Kidney glomerular epithelial cell (primary cell): Measurements from ENCODE around the gene PARP12.

Source experiments
- DNase-seq: peaks from one replicate; lab custom pipeline; 2025; lab: John Stamatoyannopoulos, UW

Gene PARP12

DNA sequence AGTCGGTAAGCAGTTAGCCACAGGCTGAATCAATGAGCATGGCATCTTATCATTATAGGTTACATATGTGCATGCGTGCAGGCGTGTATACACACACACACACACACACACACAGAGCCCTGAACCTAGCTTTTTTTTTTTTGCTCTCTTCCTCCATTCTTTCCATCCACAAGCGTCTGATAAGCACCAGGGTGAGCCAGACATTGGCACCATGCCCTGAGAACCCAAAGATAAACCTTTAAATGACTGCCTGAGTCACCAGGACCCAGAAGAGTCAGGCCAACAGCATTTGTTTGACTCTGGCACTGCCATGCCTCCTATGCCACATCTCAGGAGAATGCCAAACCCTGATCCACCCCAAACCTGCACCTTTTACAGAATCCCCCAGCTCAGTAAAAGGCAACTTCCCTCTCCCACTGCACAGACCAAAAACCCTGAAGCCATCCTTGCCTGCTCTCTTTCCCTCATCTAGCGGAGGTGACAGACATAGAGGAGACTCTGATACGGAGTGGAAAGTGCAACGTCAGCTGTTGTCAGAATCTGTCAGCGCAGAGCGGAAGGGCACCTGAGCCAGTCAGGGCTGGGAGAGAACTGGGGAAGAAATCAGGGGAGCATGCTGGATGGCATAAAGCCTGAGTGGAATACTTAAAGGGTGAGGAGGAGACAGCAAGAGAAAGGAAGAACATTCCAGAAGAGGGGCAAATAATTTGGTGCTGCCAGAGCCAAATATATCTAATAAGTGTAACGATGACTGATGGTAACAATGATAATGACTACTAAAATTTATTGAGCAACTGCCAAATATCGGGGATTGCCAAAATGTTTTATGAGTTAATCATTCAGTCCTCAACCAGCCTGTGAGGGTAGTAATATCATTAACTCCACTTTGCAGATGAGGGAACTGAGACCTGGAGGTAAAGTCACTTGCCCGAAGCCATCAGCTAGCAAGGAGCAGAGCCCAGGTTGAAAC, 3.2 kb downstream of the PARP12 start:
- peak; percentile 71 for DNase-seq

DNA sequence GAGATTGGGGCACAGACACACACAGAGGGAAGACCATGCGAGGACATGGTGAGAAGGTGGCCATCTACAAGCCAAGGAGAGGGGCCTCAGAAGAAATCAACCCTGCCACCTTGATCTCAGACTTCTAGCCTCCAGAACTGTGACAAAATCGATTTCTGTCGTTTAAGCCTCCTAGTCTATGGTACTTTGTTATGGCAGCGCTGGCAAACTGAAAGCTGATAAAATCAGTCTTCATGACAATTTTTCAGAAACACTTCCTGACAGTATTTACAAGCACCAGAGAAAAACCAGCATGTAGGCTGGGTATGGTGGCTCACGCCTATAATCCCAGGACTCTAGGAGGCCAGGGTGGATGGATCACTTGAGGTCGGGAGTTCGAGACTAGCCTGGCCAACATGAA, 4.2 kb downstream of the PARP12 start:
- DNase-seq, result no peak

DNA sequence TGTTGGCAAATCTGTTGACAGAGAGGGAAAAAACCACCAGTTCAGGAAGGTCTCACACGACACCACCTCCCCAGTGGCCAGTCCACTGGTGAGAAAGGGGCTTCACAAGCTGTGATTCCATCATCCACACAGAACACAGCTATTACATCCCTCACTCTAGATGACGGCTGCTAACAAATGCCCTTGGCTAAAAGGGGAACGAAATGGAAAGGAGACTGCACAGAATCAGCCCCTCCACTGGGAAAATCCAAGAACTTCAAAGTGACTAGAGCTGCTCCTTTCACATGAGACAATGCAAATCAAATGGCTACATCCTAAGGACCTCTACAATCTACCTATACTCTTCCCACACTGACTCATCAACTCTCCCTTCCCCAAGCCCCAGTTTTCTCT, 5.6 kb downstream of the PARP12 start:
- no peak for DNase-seq

DNA sequence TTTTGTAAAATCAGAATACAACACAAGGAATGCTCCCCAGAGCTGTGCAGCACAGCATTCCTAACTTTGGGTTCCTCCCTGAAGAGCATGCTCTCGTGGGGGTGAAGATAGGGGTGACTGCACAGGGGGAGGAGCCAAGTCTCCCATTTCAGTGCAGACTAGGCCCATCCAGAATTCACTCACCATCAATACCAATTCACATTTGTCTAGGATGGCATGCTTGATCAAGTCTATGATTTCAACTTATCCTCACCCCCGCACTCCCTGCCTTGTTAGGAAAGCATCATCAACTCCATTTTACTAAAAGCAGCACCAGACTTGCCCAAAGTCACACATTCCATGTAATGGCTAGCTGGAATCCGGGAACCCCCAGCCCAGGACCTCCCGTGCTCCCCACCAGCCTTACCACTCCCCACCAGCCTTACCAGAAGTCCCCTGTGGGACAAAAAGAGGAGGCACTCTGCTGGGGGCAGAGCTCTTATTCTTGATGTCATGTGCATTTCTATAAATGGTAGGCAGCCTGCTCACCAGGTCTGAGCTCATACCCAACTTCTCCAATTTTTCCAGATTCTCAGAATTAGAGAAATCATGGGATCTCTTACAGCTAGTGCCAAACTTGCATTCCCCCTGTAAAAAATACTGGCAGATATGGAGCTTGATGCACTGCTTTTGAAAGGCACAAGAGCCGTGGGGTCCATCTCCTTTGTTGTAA, 6.2 kb downstream of the PARP12 start:
- no peak for DNase-seq

DNA sequence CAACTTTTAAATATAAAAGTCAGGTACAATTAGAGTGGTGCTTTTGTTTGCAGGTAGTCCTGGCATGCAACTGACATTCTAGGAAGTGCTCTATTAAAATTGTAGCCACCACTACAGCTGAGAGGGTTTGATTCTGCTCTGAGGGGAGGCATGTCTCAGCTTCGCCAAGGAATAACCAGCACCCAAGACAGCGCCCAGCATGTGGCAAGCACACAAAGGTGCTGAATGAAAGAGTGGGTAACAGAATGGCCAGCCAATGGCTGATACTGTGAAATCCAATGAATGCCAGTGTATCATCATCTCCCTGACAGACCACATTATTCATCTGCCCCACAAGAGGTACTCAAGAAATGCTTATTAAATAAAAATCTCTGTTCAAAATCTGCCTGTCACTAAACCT, 6.9 kb downstream of the PARP12 start:
- DNase-seq, result no peak

DNA sequence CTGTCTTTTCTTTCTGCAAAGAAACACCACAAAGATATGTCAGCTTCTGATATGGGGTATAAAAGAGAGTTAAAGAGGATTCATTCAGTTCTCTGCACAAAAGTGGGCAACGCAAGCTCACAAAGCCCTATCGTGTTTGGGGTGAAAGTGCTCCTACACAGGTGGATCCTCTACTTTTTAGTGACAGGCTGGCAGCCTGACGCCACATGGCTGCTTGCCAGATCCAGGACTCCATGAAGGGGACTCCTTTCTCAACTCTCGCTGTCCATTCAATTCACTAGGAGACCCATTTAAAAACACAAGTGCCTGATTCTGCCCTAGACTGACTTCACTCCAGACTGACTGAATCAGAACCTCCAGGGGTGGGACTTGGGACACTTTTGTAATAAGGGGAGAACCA, 8.0 kb downstream of the PARP12 start:
- no peak for DNase-seq

DNA sequence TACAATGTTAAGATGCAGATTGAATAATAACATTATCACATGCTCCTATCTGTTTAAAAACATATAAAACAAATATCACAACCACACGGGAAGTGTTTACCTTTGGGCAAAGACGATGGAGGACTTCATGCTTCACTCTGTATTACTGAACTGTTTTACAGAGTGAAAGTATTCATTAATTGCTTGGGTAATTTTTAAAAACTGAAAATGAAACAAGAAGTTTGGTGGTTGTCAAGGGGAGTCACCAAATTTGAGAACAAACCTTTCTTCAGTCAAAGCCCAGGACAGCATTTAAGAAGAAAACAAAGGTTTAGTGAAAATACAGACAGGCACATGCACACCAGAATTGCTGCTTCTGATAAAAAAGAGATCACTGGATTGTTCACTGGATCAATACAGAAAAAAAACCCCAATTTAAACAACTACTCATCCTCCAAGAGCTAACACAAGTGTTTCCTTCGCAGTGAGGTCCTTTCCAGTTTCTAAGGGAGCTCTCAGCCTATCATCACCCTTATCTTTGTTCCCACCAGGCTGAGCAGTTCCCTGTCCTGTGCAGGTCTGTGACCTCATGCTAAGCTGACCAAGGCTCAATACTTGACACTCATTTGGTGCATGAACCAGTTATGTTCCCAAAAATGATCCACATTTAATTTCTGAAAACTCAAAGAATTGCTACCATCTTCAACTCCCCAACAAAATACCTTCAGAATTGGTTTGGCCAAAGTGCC, 8.8 kb downstream of the PARP12 start:
- no peak for DNase-seq

DNA sequence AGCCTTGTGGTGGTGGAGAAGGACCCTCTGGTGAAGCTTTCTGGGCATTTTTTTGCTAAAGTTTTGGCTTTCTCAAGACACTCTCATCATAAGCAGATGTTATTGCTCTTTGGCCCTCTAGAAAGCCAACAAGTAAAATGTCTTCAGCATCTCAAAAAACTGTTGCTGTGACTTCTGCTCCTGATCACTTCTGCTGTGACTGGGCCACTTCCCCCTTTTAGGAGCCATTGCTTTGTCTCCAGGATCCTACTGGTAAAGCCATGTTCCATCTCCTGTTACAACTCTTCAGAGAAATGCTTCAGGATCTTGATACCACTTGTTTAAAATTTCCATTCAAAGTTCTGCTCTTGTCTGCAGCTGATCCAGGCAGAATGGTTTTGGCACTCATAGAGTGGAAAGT, 10.9 kb downstream of the PARP12 start:
- DNase-seq, result no peak

DNA sequence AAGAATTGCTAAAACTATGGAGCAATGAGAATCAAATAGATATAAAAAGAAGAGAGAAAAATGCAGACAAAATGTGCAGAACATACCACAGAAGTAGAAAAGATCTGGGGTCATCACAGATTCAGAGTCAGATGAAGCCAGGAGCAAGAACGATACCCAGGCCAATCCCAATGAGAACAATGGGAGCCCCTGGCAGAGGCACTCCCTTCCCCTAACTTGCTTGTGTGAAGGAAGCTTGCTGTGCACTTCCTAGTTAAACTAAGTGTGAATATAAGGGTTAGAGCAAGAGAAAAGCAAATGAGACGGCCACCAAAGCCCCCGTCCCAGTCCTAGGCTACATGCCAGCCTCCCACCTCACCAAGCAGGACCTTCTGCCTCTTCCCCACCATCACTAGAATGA, 12.7 kb downstream of the PARP12 start:
- DNase-seq, result no peak

DNA sequence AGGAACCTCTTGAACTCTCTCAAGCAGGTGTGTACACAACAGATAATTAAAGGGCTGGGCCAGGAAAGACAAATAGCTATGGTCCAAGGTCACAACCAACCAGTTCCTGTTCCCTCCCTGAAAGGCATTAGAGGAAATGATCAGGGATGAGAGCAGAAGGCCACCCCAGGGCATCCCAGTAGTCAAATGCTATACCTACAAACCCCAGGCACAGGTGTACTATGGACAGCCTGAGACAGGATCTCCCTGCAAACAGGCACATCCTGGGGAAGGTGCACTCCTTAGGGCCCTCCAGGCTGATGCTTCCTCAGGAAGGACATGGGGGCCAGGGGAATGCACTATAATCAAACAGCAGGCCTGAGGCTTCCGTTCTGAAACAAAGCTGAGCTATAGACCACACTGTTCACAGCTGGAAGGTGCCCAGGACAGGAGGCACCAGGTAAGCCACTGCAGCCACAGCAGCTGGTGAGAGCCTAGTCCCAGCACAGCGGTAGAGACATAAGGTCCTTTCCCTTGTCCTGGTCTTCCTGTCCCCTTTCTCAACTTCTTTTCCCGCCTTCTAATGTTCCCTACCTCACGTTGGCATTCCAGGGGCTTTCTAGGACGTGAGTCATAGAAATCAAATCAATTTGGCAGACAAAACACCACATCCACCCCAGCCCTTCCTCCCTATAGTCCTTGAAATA, 13.3 kb downstream of the PARP12 start:
- no peak for DNase-seq

DNA sequence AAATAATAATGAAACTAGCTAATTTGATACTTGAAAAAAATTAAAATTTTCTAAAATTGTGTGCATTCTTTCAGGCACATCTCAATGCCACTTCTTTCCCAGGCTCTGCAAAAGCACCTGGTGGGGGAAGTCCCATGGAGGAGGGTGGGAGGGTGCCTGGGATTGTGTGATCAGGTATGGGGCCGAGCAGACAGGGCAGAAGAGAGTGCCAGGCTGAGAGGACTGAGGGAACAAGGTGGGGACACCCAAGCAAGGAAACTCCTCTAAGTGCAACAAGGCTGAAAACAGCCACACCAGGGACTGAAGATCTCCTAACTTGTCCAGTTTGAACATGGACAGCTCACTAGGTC, 13.8 kb downstream of the PARP12 start:
- DNase-seq, result no peak

DNA sequence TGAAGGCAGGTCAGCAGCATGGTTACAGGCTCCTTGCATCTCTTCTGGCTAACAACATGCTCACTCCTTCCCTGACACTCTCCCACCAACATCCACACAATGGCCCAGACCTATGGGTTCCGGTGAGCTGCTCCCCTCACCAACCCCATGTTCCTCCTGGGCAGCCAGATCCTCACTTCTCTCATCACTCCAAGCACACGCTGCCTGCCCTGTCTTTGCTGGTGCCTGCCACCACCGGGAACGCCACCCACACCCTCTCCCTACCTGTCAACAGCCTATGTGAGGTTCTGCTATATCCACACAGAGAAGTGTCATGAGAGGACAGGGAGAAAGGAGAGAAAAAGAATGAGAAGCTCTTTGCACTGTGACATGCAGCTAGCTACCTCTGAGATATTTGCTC, 14.6 kb downstream of the PARP12 start:
- DNase-seq, result no peak

DNA sequence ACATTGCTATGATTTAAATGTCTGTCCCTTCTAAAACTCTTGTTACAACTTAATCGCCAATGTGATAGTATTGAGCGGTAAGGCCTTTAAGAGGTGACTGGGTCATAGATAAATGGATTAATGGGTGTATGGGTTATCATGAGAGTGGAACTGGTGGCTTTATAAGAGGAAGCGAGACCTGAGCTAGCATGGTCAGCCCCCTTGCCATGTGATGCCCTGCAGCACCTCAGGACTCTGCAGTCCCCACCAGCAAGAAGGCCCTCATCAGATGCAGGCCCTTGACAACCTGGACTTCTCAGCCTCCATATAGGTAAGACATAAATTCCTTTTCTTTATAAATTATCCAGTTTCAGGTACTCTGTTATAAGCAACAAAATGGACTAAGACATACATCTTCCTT, 15.6 kb downstream of the PARP12 start:
- DNase-seq, result no peak

DNA sequence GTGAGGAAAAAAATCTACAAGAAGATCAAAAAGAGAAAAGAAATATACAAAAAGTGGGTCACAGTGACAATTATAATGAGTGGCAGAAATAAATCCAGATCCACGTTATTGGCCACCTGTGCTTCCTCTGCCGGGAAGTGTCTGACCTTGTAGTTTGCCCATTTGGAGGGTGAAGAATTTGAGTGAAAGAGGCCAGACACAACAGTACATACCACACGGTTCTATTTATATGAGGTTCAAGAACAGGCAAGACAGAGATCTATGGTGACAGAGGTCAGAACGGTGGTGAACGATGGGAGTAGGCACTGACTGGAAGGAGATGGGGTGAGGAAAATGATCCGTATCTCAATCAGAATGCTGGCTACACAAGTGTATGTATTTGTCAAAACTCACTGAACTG, 17.1 kb downstream of the PARP12 start:
- no peak for DNase-seq

DNA sequence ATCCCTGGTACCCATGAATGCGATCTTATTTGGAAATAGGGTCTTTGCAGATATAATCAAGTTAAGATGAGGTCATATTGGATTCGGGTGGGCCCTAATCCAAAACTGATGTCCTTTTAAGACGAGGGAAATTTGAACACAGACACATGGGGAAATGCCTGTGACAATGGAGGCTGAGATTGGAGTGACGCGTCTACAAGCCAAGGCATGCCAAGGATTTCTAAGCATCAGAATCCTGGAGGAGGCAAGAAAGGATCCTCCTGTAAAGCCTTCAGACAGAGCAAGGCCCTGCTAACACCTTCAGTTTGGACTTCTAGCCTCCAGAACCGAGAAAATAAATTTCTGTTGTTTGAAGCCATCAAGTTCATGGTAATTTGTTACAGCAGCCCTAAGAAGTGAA, 18.5 kb downstream of the PARP12 start:
- no peak for DNase-seq

DNA sequence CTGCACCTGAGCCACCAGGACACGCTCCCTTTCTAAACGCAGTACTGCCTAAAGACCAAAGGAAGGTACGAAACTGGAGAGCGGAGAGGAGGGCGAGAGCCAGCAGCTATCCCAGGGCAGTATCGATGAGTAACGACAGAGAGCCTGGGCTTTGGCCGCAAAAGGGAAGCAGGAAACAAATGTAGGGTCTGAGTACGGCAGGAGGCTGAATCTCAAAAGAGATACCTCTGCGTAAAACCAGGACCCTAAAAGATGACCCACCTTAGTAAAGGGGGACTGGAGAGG, 20.4 kb downstream of the PARP12 start:
- DNase-seq, result no peak

DNA sequence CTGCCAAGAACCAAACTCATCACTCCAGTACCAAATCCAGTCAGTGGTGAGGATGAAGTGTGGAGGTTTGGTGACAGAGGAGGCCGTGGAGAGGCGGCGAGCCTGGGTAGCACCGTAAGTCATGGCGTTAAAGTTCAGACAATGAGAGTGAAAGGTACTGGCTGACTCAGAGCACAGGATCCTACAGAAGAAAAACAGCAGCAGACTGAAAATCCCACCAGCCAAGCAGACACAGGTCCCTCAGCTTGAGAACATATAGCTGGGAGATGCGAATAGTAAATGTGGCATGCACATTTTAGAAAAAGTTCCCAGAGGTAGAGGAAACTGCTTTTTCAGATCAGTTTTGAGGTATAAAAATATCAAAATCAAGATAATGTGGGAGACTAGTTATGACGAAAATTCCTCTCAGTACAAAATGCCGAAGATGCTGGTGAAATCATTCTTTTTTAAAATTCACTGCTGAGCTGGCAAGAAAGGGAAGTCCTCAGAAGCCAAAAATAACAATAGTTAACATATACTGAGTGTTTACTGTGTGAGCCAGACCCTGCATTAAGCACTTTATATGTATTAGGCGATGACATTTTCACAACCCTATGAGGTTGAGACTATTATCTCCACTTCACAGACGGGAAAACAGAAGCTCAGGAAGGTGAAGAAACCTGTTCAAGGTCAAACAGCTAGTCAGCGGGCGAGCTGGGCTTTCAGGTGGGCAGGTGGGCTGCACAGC, 20.9 kb downstream of the PARP12 start:
- DNase-seq, result no peak

DNA sequence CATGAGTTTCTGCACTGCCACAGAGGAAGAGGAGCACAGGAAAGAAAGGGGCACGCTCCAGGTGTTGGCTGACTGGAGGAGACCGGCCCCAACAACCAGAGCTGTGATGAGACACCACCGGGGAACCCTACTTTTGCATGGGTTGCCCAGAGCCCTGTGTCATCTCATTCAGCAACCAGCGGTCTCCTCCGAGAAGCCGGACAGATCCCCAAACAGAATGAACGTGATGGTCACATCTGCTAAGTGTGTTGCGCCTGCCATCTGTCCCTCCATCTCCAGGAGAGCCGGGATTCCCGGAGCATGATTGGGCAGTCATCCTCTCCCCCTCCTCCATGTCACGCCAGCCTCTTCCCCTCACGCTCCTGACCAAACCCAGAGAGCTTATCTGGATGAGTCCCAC, 22.9 kb downstream of the PARP12 start:
- DNase-seq, result no peak

DNA sequence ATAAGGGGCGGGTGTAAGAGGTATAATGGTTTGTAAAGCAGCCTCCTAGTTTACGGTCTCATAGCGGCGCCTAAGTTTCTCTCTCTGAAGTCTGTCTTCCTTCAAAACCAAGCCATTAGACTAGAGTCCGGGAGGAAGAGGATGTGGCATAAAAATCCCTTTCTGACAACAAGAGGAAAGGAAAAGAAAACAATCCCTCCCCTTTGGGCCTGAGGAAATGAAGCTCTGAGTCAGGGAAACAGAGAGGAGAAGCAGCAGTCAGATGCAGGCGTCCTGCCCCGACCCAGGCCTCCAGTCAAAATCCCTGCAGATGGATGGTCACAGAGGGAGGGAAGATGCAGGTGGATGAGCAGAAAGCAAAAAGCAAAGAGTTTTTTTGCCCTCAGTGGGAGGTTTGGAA, 23.7 kb downstream of the PARP12 start:
- no peak for DNase-seq

DNA sequence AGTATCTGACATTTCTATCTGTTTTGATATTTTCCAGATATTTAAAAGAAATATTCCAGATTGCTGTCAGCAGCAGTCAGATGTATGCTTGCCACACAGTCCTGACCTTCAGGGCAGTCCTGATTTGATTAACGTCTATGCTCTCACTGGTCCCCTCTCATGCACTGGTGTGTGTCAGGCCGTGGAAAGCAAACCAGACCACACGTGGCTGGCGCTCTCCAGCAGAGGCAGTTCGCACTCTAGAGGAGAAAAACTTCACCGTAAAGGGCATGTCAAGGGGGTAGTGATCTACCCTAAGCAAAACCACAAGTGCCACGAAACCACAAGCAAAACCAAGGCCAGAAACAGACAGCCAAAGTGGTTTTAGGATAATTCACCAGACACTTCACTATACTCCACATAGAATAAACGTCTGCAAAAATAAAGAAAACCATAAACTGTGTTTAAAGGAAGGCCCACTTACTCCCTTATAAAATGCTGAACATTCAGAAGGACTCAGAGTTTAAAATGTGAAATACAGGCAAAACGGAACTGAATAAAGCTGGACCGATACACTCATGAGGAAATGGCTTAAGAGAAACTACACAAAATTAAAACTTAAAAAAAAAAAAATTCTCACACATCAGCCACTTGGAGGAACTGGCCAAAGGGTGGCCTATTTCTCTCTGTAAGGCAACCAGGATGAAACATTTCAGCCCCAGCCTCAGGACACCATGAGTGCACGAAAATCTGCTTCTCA, 26.4 kb downstream of the PARP12 start:
- no peak for DNase-seq
